ENCODE measurements around the gene ZNF473. TPM values are rescaled to one million over a fixed set of nuclear protein-coding genes. Genes with fewer than 3 reads are reported as not detected.
"Not testable (repeated sequence)": the region's sequence is repeated elsewhere in the genome, so short reads cannot be mapped to it uniquely, and the experiment has no call there.

ZNF473 gene
- polyA plus RNA-seq, 3 donors = 15.4 to 19.1 (median 18.7) TPM

DNA sequence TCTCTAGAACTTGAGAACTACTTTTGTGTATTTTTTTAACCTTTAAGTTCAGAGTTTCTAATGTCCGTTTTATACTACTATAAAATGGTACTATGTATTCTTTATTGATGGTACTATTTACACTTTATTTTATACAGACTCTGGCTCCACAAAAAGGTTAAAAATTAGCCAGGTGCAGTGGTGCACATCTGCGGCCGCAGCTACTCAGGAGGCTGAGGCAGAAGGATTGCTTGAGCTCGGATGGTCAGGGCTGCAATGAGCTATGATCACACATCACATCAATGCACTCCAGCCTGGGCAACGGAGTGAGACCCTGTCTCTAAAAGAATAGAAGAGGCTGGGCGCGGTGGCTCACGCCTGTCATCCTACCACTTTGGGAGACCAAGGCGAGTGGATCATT lies 66.0 kb downstream of the ZNF473 start:
- not testable (repeated sequence) for DNase-seq

DNA sequence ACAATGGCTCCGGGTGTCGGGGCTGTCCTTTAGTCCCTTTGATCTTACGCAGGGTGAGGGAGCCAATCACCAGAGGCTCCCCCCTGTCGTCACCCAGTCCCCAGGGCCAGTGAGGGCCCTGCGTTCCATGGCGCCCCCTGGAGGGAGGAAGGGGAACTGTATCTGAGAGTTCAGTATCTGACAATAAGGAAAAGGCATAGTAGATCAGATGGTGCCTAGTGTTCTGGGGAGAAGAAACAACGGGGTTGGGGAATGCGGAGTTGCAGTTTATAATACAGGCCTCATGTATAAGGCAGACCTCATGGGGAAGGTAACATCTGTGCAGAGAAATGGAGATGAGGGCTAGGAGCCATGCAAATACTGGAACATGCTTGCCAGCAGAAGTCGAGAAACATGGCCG lies 66.8 kb downstream of the ZNF473 start:
- not testable (repeated sequence) for DNase-seq

DNA sequence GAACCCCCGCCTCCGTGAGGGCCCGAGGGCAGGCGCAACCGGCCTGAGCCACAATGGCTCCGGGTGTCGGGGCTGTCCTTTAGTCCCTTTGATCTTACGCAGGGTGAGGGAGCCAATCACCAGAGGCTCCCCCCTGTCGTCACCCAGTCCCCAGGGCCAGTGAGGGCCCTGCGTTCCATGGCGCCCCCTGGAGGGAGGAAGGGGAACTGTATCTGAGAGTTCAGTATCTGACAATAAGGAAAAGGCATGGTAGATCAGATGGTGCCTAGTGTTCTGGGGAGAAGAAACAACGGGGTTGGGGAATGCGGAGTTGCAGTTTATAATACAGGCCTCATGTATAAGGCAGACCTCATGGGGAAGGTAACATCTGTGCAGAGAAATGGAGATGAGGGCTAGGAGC lies 72.1 kb downstream of the ZNF473 start:
- not testable (repeated sequence) for DNase-seq

DNA sequence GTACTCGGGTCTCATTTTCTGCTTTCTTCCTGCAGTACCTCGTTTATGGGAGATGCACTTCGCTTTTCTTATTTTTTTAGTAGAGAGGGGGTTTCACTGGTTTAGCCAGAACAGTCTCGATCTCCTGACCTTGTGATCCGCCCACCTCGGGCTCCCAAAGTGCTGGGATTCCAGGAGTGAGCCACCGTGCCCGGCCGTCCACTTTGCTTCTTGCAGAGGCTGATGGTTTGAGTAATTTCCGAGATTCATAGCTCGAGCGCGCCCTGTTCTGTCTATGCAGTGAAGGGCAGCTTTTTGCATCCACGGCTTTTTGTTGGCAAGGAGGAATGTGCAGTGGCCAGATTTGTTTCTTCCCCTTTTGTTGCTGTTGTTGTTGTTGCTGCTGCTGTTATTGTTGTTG lies 73.1 kb downstream of the ZNF473 start:
- DNase-seq = not testable (repeated sequence)

DNA sequence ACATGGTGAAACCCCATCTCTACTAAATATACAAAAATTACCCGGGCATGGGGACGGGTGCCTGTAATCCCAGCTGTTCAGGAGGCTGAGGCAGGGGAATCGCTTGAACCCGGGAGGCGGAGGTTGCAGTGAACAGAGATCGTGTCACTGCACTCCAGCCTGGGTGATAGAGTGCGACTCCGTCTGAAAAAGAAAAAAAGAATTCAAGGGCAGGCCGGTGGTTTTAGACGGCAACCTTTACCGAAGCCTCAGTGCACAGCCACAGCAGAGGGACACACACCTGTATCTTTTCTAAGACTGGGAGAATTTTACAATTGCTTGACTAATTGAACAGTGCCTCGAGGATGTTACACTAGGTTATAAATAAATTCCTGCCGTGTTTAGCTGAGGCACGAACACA lies 73.9 kb downstream of the ZNF473 start:
- not testable (repeated sequence) for DNase-seq

DNA sequence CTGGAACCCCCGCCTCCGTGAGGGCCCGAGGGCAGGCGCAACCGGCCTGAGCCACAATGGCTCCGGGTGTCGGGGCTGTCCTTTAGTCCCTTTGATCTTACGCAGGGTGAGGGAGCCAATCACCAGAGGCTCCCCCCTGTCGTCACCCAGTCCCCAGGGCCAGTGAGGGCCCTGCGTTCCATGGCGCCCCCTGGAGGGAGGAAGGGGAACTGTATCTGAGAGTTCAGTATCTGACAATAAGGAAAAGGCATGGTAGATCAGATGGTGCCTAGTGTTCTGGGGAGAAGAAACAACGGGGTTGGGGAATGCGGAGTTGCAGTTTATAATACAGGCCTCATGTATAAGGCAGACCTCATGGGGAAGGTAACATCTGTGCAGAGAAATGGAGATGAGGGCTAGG lies 75.1 kb downstream of the ZNF473 start:
- not testable (repeated sequence) for DNase-seq

Other genes starting within 250 kb of the ZNF473 start
- gene FUZ, start 212.7 kb upstream of the ZNF473 start, polyA plus RNA-seq (ENCODE audit: insufficient read length in 3 of 3) = 10 to 100 TPM; 35.3 to 45.3 (median 42.9) TPM
- 10 to 100 TPM; 70.0 to 77.3 (median 75.0) TPM for gene MED25, start 207.7 kb upstream of the ZNF473 start, polyA plus RNA-seq (ENCODE audit: insufficient read length in 3 of 3)
- gene PTOV1, start 174.8 kb upstream of the ZNF473 start, polyA plus RNA-seq (ENCODE audit: insufficient read length in 3 of 3) = 100 to 1,000 TPM; 351 to 386 (median 360) TPM
- gene PNKP, start 158.4 kb upstream of the ZNF473 start, polyA plus RNA-seq (ENCODE audit: insufficient read length in 3 of 3) = 10 to 100 TPM; 57.0 to 83.3 (median 81.4) TPM
- gene AKT1S1, start 148.7 kb upstream of the ZNF473 start, polyA plus RNA-seq (ENCODE audit: insufficient read length in 3 of 3) = 10 to 100 TPM; 36.1 to 46.8 (median 42.8) TPM
- 10 to 100 TPM; 48.3 to 64.2 (median 61.1) TPM for gene TBC1D17, start 148.3 kb upstream of the ZNF473 start, polyA plus RNA-seq (ENCODE audit: insufficient read length in 3 of 3)
- 1 to 10 TPM; 2.7 to 3.6 (median 3.1) TPM for gene IL4I1, start 129.1 kb upstream of the ZNF473 start, polyA plus RNA-seq (ENCODE audit: insufficient read length in 3 of 3)
- gene ATF5, start 96.8 kb upstream of the ZNF473 start, polyA plus RNA-seq (ENCODE audit: insufficient read length in 3 of 3) = 10 to 100 TPM; 26.0 to 28.5 (median 28.2) TPM
- 10 to 100 TPM; 65.8 to 80.2 (median 70.8) TPM for gene NUP62, start 96.5 kb upstream of the ZNF473 start, polyA plus RNA-seq (ENCODE audit: insufficient read length in 3 of 3)
- gene SIGLEC11, start 64.8 kb upstream of the ZNF473 start, polyA plus RNA-seq (ENCODE audit: insufficient read length in 3 of 3) = 1 to 10 TPM; 3.2 to 5.5 (median 4.5) TPM
- gene VRK3, start 633 bp upstream of the ZNF473 start, polyA plus RNA-seq (ENCODE audit: insufficient read length in 3 of 3) = 10 to 100 TPM; 49.7 to 55.3 (median 53.1) TPM
- gene IZUMO2, start 137.3 kb downstream of the ZNF473 start, polyA plus RNA-seq (ENCODE audit: insufficient read length in 3 of 3) = under 1 TPM in 2 of 3 donors, not detected in 1; 0.13 to 0.26 TPM
- 10 to 100 TPM; 25.8 to 31.7 (median 27.2) TPM for gene MYH14, start 177.6 kb downstream of the ZNF473 start, polyA plus RNA-seq (ENCODE audit: insufficient read length in 3 of 3)